ENCODE data around the gene CPHXL2.

GRCh38 chr16:75679366-75679765 is 2.6 kb upstream of the CPHXL2 start:
- no peak for TF ChIP-seq CTCF (IDR thresholded peaks at IDR 0.05)
- no peak for TF ChIP-seq EZH2 (IDR thresholded peaks at IDR 0.05)
- TF ChIP-seq EZH2phosphoT487 (IDR thresholded peaks at IDR 0.05), result no peak
